Measurements from ENCODE around the gene RNF215. TPM values are rescaled to one million over a fixed set of nuclear protein-coding genes. Genes with fewer than 3 reads are reported as not detected.
"Not testable (repeated sequence)": the region's sequence is repeated elsewhere in the genome, so short reads cannot be mapped to it uniquely, and the experiment has no call there.

The RNF215 gene
- polyA plus RNA-seq, 1 experiment, result 11.4 TPM

DNA sequence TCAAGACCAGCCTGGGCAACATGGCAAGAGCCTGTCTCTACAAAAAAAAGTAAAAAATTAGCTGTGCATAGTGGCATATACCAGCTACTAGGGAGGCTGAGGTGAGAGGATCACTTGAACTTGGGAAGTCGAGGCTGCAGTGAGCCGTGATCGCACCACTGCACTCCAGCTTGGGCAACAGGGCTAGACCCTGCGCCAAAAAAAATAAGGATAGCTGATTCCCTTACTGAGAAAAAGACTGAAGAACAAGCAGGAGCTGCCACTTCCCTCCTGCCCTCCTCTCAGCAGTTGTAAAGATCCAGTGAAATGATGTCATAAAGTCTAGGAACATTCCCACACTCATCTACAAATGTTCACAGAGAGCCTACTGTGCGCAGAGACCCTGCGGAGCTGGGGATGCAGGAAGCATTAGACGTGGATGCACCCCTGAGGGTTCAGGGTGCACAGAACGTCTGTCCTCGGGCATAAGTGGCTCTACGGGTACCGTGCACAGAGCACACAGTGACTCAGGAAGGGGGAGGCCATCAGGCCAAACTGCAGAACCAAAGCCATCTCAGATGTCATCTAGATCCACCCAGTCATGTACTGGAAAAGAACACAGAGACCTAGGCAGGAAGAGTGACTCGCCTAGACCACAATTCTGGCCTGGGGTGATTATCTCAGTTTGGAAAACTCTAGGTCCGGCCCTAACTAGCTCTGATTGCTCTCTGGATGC, 21.3 kb upstream of the RNF215 start:
- ChIA-PET POLR2A (interaction anchor here (1.1 kb wide), 1 partner anchor 15 kb away, joined by 3 read pairs; no protein-coding TSS in a partner anchor), CTCF (interaction anchor here (1.8 kb wide), 1 partner anchor 18 kb away, joined by 6 read pairs; no protein-coding TSS in a partner anchor)
- TF ChIP-seq, protein P1, sequence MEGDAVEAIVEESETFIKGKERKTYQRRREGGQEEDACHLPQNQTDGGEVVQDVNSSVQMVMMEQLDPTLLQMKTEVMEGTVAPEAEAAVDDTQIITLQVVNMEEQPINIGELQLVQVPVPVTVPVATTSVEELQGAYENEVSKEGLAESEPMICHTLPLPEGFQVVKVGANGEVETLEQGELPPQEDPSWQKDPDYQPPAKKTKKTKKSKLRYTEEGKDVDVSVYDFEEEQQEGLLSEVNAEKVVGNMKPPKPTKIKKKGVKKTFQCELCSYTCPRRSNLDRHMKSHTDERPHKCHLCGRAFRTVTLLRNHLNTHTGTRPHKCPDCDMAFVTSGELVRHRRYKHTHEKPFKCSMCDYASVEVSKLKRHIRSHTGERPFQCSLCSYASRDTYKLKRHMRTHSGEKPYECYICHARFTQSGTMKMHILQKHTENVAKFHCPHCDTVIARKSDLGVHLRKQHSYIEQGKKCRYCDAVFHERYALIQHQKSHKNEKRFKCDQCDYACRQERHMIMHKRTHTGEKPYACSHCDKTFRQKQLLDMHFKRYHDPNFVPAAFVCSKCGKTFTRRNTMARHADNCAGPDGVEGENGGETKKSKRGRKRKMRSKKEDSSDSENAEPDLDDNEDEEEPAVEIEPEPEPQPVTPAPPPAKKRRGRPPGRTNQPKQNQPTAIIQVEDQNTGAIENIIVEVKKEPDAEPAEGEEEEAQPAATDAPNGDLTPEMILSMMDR (IDR thresholded peaks at IDR 0.05; ENCODE audit: low read depth, low read length), result no peak
- Histone ChIP-seq H3K4me3 (ENCODE audit: low read depth, low read length) (no peak overlapping the region), H3K9me3 (ENCODE audit: control insufficient read depth, insufficient read depth, low read length) (no peaks in the 10 kb centered on the region), H3K27me3 (ENCODE audit: control insufficient read depth, insufficient read depth, low read length) (no peaks in the 10 kb centered on the region), H3K27ac (ENCODE audit: low read depth, low read length) (peak overlapping the region; percentile 11)
- DNase-seq (ENCODE audit: low read depth, low spot score), result no peak

DNA sequence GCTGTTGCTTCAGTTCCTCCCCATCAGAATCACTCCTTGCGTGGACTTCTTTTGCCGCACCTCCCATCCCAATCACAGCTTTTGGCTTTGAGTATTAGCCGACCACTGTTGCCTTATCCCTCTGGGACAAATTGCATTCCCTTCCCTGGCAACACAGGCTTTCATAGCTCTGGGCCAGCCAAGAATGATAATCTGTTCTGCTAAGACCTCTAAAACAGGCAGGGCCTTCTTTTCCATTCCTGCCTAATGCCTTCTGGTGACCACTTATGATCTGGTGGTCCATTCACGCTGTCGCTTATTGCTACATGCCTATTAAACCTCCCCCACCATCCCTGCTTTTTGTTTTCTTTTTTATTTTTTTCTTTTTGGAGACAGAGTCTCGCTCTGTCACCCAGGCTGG, 19.2 kb upstream of the RNF215 start:
- TF ChIP-seq, protein P1 (IDR thresholded peaks at IDR 0.05; ENCODE audit: low read depth, low read length), result no peak
- POLR2A ChIA-PET, result no interaction called here
- Histone ChIP-seq H3K4me3 (ENCODE audit: low read depth, low read length) (no peak overlapping the region), H3K9me3 (ENCODE audit: control insufficient read depth, insufficient read depth, low read length) (no peaks in the 10 kb centered on the region), H3K27me3 (ENCODE audit: control insufficient read depth, insufficient read depth, low read length) (no peaks in the 10 kb centered on the region), H3K27ac (ENCODE audit: low read depth, low read length) (no peak overlapping the region)
- CTCF ChIA-PET, result no interaction called here
- DNase-seq (ENCODE audit: low read depth, low spot score), result no peak

DNA sequence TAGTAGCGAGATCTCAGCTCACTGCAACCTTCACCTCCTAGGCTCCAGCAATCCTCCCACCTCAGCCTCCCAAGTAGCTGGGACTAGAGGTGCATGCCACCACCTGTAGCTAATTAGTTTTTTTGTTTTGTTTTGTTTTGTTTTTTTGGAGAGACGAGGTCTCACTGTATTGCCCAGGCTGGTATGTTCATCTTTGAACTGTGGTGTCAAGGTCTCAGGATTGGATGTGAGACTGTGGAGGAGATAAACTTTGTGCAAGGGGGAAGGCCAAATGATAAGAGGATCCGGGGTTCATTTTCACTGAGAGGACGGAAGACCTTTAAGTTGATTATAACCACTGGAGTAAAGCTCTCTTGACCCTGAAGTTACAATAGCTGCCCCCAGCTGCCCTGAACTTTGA, 18.5 kb upstream of the RNF215 start:
- ChIA-PET POLR2A (interaction anchor here (0.8 to 1.2 kb wide), 2 partner anchors 15 to 18 kb away, joined by 4 to 5 read pairs; no protein-coding TSS in a partner anchor), CTCF (interaction anchor here (0.8 kb wide), 1 partner anchor 18 kb away, joined by 3 read pairs; no protein-coding TSS in a partner anchor)
- no peak for DNase-seq (ENCODE audit: low read depth, low spot score)
- H3K4me3 ChIP-seq (ENCODE audit: low read depth, low read length), result no peak overlapping the region
- no peak overlapping the region for H3K27ac ChIP-seq (ENCODE audit: low read depth, low read length)
- TF ChIP-seq, protein P1 (IDR thresholded peaks at IDR 0.05; ENCODE audit: low read depth, low read length), result no peak
- no peaks in the 10 kb centered on the region for H3K27me3 ChIP-seq (ENCODE audit: control insufficient read depth, insufficient read depth, low read length)
- H3K9me3 ChIP-seq (ENCODE audit: control insufficient read depth, insufficient read depth, low read length), result no peaks in the 10 kb centered on the region

DNA sequence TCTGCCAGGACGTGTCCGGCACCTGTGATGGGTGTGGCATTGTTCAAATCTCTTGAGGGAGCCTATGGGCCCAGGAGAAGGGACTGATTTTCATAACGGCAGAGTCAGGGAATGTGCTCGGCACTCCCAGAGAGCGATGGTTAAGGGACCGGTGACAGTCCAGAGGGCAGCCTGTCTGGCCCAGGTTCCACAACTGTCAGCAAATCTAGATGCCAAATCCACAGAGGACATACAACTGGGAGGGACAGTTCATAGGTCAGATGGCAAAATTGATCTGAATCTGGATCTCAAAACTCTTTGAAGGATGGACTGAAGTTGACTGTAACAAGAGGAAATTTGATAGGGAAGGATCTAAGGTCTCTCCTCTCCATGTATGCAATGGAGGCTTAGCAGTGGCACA, 17.1 kb upstream of the RNF215 start:
- no peak for DNase-seq (ENCODE audit: low read depth, low spot score)
- ChIA-PET CTCF (interaction anchor here (0.6 kb wide), 1 partner anchor 10 kb away, joined by 4 read pairs; no protein-coding TSS in a partner anchor), POLR2A (no interaction called here)
- H3K27ac ChIP-seq (ENCODE audit: low read depth, low read length), result no peak overlapping the region
- TF ChIP-seq, protein P1 (IDR thresholded peaks at IDR 0.05; ENCODE audit: low read depth, low read length), result no peak
- H3K27me3 ChIP-seq (ENCODE audit: control insufficient read depth, insufficient read depth, low read length), result no peaks in the 10 kb centered on the region
- no peak overlapping the region for H3K4me3 ChIP-seq (ENCODE audit: low read depth, low read length)
- H3K9me3 ChIP-seq (ENCODE audit: control insufficient read depth, insufficient read depth, low read length), result no peaks in the 10 kb centered on the region

DNA sequence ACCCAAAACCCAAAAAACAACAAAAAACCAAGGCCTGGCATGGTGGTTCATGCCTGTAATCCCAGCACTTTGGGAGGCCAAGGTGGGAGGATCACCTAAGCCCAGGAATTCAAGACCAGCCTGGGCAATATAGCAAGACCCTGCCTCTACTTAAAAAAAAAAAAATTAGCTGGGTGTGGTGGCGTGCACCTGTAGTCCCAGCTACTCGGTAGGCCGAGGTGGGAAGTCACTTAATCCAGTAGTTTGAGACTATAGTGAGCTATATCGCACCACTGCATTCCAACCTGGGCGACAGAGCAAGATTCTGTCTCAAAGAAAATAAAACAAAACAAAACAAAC, 15.5 kb upstream of the RNF215 start:
- POLR2A ChIA-PET; DNase-seq (ENCODE audit: low read depth, low spot score); H3K9me3 ChIP-seq (ENCODE audit: control insufficient read depth, insufficient read depth, low read length); H3K27me3 ChIP-seq (ENCODE audit: control insufficient read depth, insufficient read depth, low read length); H3K27ac ChIP-seq (ENCODE audit: low read depth, low read length); H3K4me3 ChIP-seq (ENCODE audit: low read depth, low read length): not testable (repeated sequence)
- CTCF ChIA-PET, result interaction anchor here (0.7 to 1.5 kb wide), 3 partner anchors 11 to 115 kb away, joined by 3 to 6 read pairs (median 5); no protein-coding TSS in a partner anchor

All from AG04450 (cell line).